HFF-Myc (cell line): Measurements from ENCODE around the gene SLX9.

Experiments used
- DNase-seq: peaks from one replicate; pipeline ENCODE4 v3.0.0-alpha.2; 2011; ENCODE audit warnings: low read depth; ENCODE audit errors: extremely low read depth
- H3K4me3 ChIP-seq: replicated peaks from 2 replicates; pipeline ENCODE4 v1.5.1; 2011; ENCODE audit warnings: low read depth, mild to moderate bottlenecking, control low read depth, low read length
- CTCF ChIP-seq: IDR thresholded peaks from 2 replicates; pipeline ENCODE4 v1.5.1; 2012; ENCODE audit warnings: mild to moderate bottlenecking, low read depth, low read length, control low read depth; ENCODE audit errors: missing control alignments

Gene SLX9

DNA sequence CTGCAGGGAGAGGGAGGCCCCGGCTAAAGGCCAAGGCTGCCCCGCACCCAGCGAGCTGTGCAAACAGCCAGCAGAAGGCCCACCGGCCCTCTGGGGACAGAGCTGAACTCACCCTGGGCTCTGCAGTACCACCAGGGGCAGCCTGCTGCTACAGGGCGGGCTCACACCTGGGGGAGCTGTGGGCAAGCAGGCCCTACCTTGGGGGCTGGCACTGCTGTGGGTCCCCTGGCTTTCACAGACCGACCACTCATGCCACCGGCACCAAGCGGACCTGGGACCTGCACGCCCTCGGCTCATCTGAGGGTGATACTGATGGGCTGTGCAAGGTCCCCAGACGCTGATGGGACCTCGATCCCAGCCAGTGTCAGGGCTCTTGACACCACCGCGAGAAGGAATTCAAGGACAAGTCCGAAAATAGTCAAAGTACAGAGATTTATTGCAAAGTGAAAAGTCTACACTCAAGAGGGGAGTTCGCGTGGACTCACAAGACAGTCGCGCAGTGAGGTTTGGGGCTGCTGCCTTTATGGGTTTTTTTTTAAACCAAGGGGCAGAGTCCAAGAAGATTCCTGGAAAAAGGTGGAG, 73.5 kb downstream of the SLX9 start:
- no peak overlapping the region for H3K4me3 ChIP-seq

GRCh38 chr21:45014747-45015468, 75.1 kb downstream of the SLX9 start:
- no peak for DNase-seq
- no peak for TF ChIP-seq CTCF
- no peak overlapping the region for H3K4me3 ChIP-seq

More for the DNA sequence above, 73.5 kb downstream of the SLX9 start:
- DNase-seq: no peak
- TF ChIP-seq CTCF: no peak

DNA sequence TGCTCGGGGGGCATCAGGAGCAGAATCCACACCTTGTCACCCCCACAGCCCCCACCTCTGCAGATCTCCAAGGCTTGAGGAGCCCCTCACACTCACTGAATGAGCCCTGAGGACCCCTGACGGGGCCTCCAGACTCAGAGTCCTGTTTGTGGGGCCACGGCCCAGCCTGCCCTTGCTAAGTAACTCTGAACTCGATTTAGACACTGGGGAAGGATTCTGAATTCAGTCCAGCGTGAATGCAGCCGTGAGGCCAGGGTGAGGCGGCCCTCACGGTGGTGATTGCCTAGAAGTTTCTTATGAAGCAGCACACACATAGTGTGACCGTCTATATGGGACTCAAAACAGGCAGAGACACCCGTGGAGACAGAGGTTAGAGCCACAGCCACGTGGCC, 75.6 kb downstream of the SLX9 start:
- no peak overlapping the region for H3K4me3 ChIP-seq
- no peak for DNase-seq
- TF ChIP-seq CTCF: no peak

DNA sequence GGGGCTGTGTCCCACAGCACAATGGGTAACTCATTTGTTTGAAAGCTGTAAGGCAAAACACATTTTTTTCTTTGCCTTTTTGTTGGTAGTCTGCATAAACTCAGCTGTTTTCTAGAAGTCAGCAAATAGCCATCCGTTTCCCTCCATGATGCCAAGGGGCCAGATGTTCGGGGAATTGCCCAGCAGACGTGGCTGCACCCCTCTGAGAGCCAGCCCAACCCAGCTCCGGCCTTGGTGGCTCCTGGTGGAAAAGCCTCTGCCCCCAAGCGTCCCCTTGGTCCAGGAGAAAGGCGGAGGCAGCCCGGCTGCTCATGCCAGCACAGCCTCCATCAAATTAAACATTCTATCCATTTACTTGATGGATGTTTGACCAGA, 76.2 kb downstream of the SLX9 start:
- TF ChIP-seq CTCF: no peak
- DNase-seq: no peak
- no peak overlapping the region for H3K4me3 ChIP-seq

- H3K4me3 ChIP-seq: no peak overlapping the region
- TF ChIP-seq CTCF: no peak
- no peak for DNase-seq
Observed at GRCh38 chr21:45016406-45017038, 76.7 kb downstream of the SLX9 start.

DNA sequence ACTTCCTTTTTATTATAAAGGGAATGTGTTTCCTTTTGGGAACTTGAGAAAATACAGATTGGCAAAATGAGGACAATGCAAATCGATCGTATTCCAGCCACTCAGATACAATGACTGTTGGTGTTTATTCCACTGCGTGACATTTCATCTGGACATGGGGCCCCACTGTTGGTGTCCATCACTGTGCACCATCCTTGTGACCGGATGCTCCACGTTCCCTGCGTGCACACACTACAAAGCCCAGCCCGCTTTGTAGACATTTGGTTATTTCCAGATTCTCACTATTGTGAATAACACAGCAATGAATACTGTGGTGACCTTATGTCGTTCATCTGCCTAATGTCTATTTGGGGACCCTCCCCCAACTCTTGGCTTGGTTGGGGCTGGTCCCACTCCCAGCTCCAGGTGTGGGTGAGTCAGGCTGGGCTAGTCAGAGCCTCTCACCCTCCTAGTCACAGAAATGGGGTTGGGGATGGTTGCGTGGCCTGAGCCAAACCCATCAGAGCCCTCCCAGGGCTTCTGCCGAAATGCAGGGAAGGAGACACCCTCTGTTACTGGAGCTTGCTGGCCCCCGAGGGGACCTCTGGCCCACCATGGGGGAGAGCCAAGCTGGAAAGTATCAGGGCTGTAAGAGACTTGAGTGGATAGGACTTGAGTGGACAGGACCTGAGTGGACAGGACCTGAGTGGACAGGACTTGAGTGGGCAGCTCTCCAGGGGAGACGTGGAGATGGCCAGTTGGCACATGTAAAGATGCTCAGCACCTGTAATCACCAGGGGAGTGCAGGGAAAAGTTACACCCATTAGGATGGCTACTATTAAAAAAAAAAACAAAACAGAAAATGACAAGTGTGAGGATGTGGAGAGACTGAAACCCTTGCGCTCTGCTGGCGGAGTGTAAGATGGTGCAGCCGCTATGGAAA, 77.5 kb downstream of the SLX9 start:
- H3K4me3 ChIP-seq: no peak overlapping the region
- no peak for DNase-seq
- no peak for TF ChIP-seq CTCF
